GM12878 (cell line): ENCODE data around the gene ZNF444. TPM values are rescaled to one million over a fixed set of nuclear protein-coding genes. Genes with fewer than 3 reads are reported as not detected.

Experiments
- ATAC-seq: fragments of 200-7000 bp; cut with Tn5 transposase; 3 replicates; pipeline ENCODE4 v1.9.1; 2020; ENCODE audit warnings: mild to moderate bottlenecking, moderate library complexity
- BruUV-seq: library from RNA; stranded (reverse); fragments of 400-500 nt; replicated peaks from 2 replicates; lab custom pipeline; 2021; lab: Mats Ljungman, UMichigan
- CTCF ChIA-PET: fragments of 300-600 bp; sonication (Branson Sonifier 250); formaldehyde crosslinking; extraction: SDS; loops from one replicate; lab custom pipeline; 2021; ENCODE audit warnings: inconsistent platforms; lab: Yijun Ruan, JAX
- POLR2A ChIA-PET: fragments of 350-600 bp; formaldehyde crosslinking; extraction: SDS; loops from one replicate; lab custom pipeline; 2021; ENCODE audit warnings: inconsistent platforms; lab: Charles Lee
- RAD21 ChIA-PET: fragments of 300-600 bp; sonication (Branson Sonifier 250); formaldehyde crosslinking; loops from one replicate; lab custom pipeline; 2023; ENCODE audit warnings: antibody characterized with exemption; ENCODE audit not compliant: unreplicated experiment; lab: Charles Lee
- SMC1A ChIA-PET: fragments of 300-600 bp; sonication (Branson Sonifier 250); formaldehyde crosslinking; loops from one replicate; lab custom pipeline; 2023; ENCODE audit not compliant: unreplicated experiment, uncharacterized antibody; lab: Charles Lee
- DNase-seq: peaks from one replicate; pipeline ENCODE4 v3.0.0-alpha.2; 2011; ENCODE audit warnings: low read depth, low spot score
- FAIRE-seq: peaks from 3 replicates; lab custom pipeline; 2011; peaks lifted over from hg19 to GRCh38; lab: Jason Lieb, UNC
- H2AFZ ChIP-seq: 2 replicates; pipeline ENCODE4 v1.6.0; 2011; ENCODE audit warnings: low read depth, low read length, control low read depth; ENCODE audit not compliant: control insufficient read depth
- H3K27ac ChIP-seq: 2 replicates; pipeline ENCODE4 v1.5.1; 2011; ENCODE audit warnings: control low read depth; ENCODE audit not compliant: control insufficient read depth, insufficient read depth
- H3K27me3 ChIP-seq, 2 experiments: replicated peaks in 1 of 2; 2 replicates each; pipeline versions ENCODE4 v1.6.0 to v1.6.1; 2011; ENCODE audit warnings: low read length in 1 of 2; ENCODE audit not compliant: control insufficient read depth in 2 of 2, insufficient read depth in 2 of 2
- H3K36me3 ChIP-seq, 2 experiments: 2 replicates each; pipeline ENCODE4 v1.5.1; 2011; ENCODE audit warnings: low read length in 1 of 2; ENCODE audit not compliant: control insufficient read depth in 2 of 2, insufficient read depth in 2 of 2
- H3K4me1 ChIP-seq: 2 replicates; pipeline ENCODE4 v1.6.1; 2011; ENCODE audit warnings: mild to moderate bottlenecking, low read length, moderate library complexity, mixed read lengths; ENCODE audit not compliant: control insufficient read depth, insufficient read depth
- H3K4me2 ChIP-seq: 2 replicates; pipeline ENCODE4 v1.6.0; 2011; ENCODE audit warnings: control low read depth; ENCODE audit not compliant: control insufficient read depth, insufficient read depth
- H3K4me3 ChIP-seq: fragments of 200-600 bp; sonication (generic); 2 replicates; pipeline ENCODE4 v1.5.1; 2016
- H3K79me2 ChIP-seq: 2 replicates; pipeline ENCODE4 v1.6.0; 2011; ENCODE audit warnings: low read length; ENCODE audit not compliant: control insufficient read depth, insufficient read depth
- H3K9ac ChIP-seq: 2 replicates; pipeline ENCODE4 v1.8.0; 2011; ENCODE audit warnings: low read length, control low read depth, mixed read lengths; ENCODE audit not compliant: control insufficient read depth, insufficient read depth
- H3K9me3 ChIP-seq: replicated peaks from 3 replicates; pipeline ENCODE4 v1.5.1; 2011; ENCODE audit warnings: mild to moderate bottlenecking, low read length; ENCODE audit not compliant: control insufficient read depth, insufficient read depth
- H4K20me1 ChIP-seq: 2 replicates; pipeline ENCODE4 v1.6.0; 2011; ENCODE audit not compliant: control insufficient read depth, insufficient read depth
- ASH2L ChIP-seq: fragments of 300-600, 200-600 bp; sonication (generic); IDR thresholded peaks from 2 replicates; pipeline ENCODE4 v1.6.1; 2017; ENCODE audit warnings: low read depth, mild to moderate bottlenecking, borderline replicate concordance
- BHLHE40 ChIP-seq, 2 experiments: fragments of 450-650 bp in 1 of 2; IDR thresholded peaks; 2 replicates each; pipeline ENCODE4 v1.6.1; 2011 to 2017; ENCODE audit warnings: low read depth in 2 of 2, borderline replicate concordance in 1 of 2, improper control_type of control experiment in 1 of 2, low read length in 1 of 2, mild to moderate bottlenecking in 1 of 2
- CHD1 ChIP-seq: IDR thresholded peaks from 2 replicates; pipeline ENCODE4 v1.6.1; 2012; ENCODE audit warnings: low read depth, low read length, improper control_type of control experiment
- EGR1 ChIP-seq, 2 experiments: IDR thresholded peaks; 1 replicate in 1 of 2; 2 replicates in 1 of 2; pipeline ENCODE4 v1.6.1; 2011 to 2012; ENCODE audit warnings: low read depth in 2 of 2, low read length in 2 of 2, borderline replicate concordance in 1 of 2, mild to moderate bottlenecking in 1 of 2, moderate library complexity in 1 of 2
- ETV6 ChIP-seq, 2 experiments: fragments of 450-650 bp in 1 of 2; IDR thresholded peaks in 1 of 2; conservative IDR thresholded peaks in 1 of 2; 2 replicates each; pipeline ENCODE4 v1.6.1; 2014; ENCODE audit warnings: antibody characterized with exemption in 1 of 2, borderline replicate concordance in 1 of 2, low read depth in 1 of 2, mild to moderate bottlenecking in 1 of 2, moderate library complexity in 1 of 2
- MEF2B ChIP-seq: fragments of 450-650 bp; IDR thresholded peaks from 2 replicates; pipeline ENCODE4 v1.6.1; 2018; ENCODE audit warnings: mild to moderate bottlenecking, moderate library complexity; ENCODE audit not compliant: partially characterized antibody, poor library complexity, severe bottlenecking
- NBN ChIP-seq: fragments of 450-650 bp; IDR thresholded peaks from 2 replicates; pipeline ENCODE4 v1.6.1; 2016
- NKRF ChIP-seq: fragments of 450-650 bp; conservative IDR thresholded peaks from 2 replicates; pipeline ENCODE4 v1.6.1; 2017; ENCODE audit warnings: mild to moderate bottlenecking, moderate library complexity
- POLR2AphosphoS5 ChIP-seq: IDR thresholded peaks from 2 replicates; pipeline ENCODE4 v1.6.1; 2011; ENCODE audit warnings: mild to moderate bottlenecking, low read length, inconsistent platforms
- RUNX3 ChIP-seq: IDR thresholded peaks from 2 replicates; pipeline ENCODE4 v1.6.1; 2012; ENCODE audit warnings: low read length, inconsistent platforms
- SMARCA5 ChIP-seq: fragments of 450-650 bp; IDR thresholded peaks from 2 replicates; pipeline ENCODE4 v1.6.1; 2017; ENCODE audit warnings: mild to moderate bottlenecking
- SREBF1 ChIP-seq: IDR thresholded peaks from 2 replicates; pipeline ENCODE4 v1.6.1; 2012; ENCODE audit warnings: mild to moderate bottlenecking, low read length
- SREBF2 ChIP-seq: IDR thresholded peaks from 2 replicates; pipeline ENCODE4 v1.6.1; 2012; ENCODE audit warnings: mild to moderate bottlenecking, low read length
- TAF1 ChIP-seq: IDR thresholded peaks from 2 replicates; pipeline ENCODE4 v1.6.1; 2011; ENCODE audit warnings: mild to moderate bottlenecking, low read depth, low read length, borderline replicate concordance
- TBL1XR1 ChIP-seq: IDR thresholded peaks from 2 replicates; pipeline ENCODE4 v1.6.1; 2012; ENCODE audit warnings: low read depth, low read length, improper control_type of control experiment
- WGBS: methylation state at CpG from one replicate; pipeline ENCODE4 v1.1.6; 2016; ENCODE audit warnings: low lambda C conversion rate; ENCODE audit not compliant: insufficient replicate concordance, insufficient coverage; ENCODE audit errors: missing lambda C conversion rate; 5-methylcytosine and 5-hydroxymethylcytosine counted together
- in situ Hi-C: fragments of 300-500 bp; cut with MboI; formaldehyde crosslinking; loops from 9 replicates; pipeline ENCODE4 v1.14.3; 2018; ENCODE audit warnings: mixed read lengths
- intact Hi-C: fragments of 100-400 bp; cut with micrococcal nuclease; formaldehyde crosslinking; loops from one replicate; pipeline ENCODE4 v1.14.2; 2022; ENCODE audit not compliant: unreplicated experiment
- polyA plus RNA-seq, 11 experiments: library from polyadenylated mRNA; depleted of rRNA in 4 of 11; unstranded in 6 of 11; stranded (reverse) in 5 of 11; fragments of >200 nt; fragmentation: Nextera tagmentation in 4 of 11; fragmentation: Illumina TruSeq in 1 of 11; extraction: Ambion mirVana in 4 of 11; extraction: Trizol in 1 of 11; gene quantifications; 1 replicate in 1 of 11; 2 replicates in 10 of 11; pipeline versions ENCODE4 v1.2.1 to v1.2.3, GENCODE V29; 2011 to 2016; ENCODE audit warnings: inconsistent platforms in 2 of 11, missing spikeins in 2 of 11, low read depth in 1 of 11
- total RNA-seq, 4 experiments: library from RNA; depleted of rRNA in 3 of 4; stranded (reverse); fragments of >200 nt in 3 of 4; fragmentation: Illumina TruSeq in 1 of 4; extraction: Trizol in 1 of 4; gene quantifications; 2 replicates each; pipeline versions ENCODE4 v1.2.1 to v1.2.3, GENCODE V29; 2013 to 2021
- TF ChIP-seq, protein P1 (sequence below): fragments of 150-350 bp; IDR thresholded peaks from 2 replicates; pipeline ENCODE4 v1.6.1; 2014; ENCODE audit warnings: mild to moderate bottlenecking, low read depth, low read length
- TF ChIP-seq, protein P2 (sequence below): fragments of 450-650 bp; IDR thresholded peaks from 2 replicates; pipeline ENCODE4 v1.6.1; 2018; ENCODE audit warnings: mild to moderate bottlenecking, low read depth, moderate library complexity; ENCODE audit not compliant: partially characterized antibody

ZNF444 gene
- total and polyA plus RNA-seq, 10 of the 15 experiments (the other 5 are each of a cell fraction or from before 2014, with no cell fraction given), result 0.45 to 28.2 (median 11.6) TPM

- Histone ChIP-seq H3K4me3 (no peak overlapping the region), H3K27me3 (no peaks in the 10 kb centered on the region), H4K20me1 (no peaks in the 10 kb centered on the region), H3K27ac (no peak overlapping the region), H3K4me2 (no peak overlapping the region), H3K36me3 (no peaks in the 10 kb centered on the region), H3K79me2 (no peaks in the 10 kb centered on the region), H3K9me3 (no peaks in the 10 kb centered on the region), H2AFZ (no peak overlapping the region), H3K4me1 (peaks cover 9% of the 10 kb centered on the region), H3K9ac (no peak overlapping the region)
- intact Hi-C loops (no loop called here), in situ Hi-C loops (loop anchor here (25.0 kb wide), 1 partner anchor 1682 kb away; the partner anchor contains the start of gene ZNF552)
- SMC1A ChIA-PET, result no interaction called here
- no TSS peak for BruUV-seq
- CTCF ChIA-PET, result no interaction called here
- POLR2A ChIA-PET, result no interaction called here
- no peak for ATAC-seq
- FAIRE-seq, result no peak
- RAD21 ChIA-PET, result no interaction called here
- no peak for DNase-seq
- 70% methylated on average over 7 of the region's 7 CpGs for WGBS
- TF ChIP-seq EGR1 (IDR thresholded peaks at IDR 0.05; ENCODE audit: borderline replicate concordance in 1 of 2, low read depth in 2 of 2, low read length in 2 of 2), result no peak
- no peak for TF ChIP-seq MEF2B
- TF ChIP-seq, protein P1, sequence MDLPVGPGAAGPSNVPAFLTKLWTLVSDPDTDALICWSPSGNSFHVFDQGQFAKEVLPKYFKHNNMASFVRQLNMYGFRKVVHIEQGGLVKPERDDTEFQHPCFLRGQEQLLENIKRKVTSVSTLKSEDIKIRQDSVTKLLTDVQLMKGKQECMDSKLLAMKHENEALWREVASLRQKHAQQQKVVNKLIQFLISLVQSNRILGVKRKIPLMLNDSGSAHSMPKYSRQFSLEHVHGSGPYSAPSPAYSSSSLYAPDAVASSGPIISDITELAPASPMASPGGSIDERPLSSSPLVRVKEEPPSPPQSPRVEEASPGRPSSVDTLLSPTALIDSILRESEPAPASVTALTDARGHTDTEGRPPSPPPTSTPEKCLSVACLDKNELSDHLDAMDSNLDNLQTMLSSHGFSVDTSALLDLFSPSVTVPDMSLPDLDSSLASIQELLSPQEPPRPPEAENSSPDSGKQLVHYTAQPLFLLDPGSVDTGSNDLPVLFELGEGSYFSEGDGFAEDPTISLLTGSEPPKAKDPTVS, result no peak
- TF ChIP-seq NBN, result no peak
- no peak for TF ChIP-seq RUNX3
- TF ChIP-seq ETV6 (conservative IDR thresholded peaks at IDR 0.05 in 1 of 2, IDR thresholded peaks at IDR 0.05 in 1 of 2; ENCODE audit: borderline replicate concordance in 1 of 2, low read depth in 1 of 2), result no peak
- no peak for TF ChIP-seq BHLHE40 (IDR thresholded peaks at IDR 0.05; ENCODE audit: borderline replicate concordance in 1 of 2, low read depth in 2 of 2, low read length in 1 of 2)
- TF ChIP-seq CHD1, result no peak
- TF ChIP-seq SMARCA5, result no peak
- TF ChIP-seq POLR2AphosphoS5, result no peak
- TF ChIP-seq, protein P2, sequence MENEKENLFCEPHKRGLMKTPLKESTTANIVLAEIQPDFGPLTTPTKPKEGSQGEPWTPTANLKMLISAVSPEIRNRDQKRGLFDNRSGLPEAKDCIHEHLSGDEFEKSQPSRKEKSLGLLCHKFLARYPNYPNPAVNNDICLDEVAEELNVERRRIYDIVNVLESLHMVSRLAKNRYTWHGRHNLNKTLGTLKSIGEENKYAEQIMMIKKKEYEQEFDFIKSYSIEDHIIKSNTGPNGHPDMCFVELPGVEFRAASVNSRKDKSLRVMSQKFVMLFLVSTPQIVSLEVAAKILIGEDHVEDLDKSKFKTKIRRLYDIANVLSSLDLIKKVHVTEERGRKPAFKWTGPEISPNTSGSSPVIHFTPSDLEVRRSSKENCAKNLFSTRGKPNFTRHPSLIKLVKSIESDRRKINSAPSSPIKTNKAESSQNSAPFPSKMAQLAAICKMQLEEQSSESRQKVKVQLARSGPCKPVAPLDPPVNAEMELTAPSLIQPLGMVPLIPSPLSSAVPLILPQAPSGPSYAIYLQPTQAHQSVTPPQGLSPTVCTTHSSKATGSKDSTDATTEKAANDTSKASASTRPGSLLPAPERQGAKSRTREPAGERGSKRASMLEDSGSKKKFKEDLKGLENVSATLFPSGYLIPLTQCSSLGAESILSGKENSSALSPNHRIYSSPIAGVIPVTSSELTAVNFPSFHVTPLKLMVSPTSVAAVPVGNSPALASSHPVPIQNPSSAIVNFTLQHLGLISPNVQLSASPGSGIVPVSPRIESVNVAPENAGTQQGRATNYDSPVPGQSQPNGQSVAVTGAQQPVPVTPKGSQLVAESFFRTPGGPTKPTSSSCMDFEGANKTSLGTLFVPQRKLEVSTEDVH, result no peak
- no peak for TF ChIP-seq SREBF1
- TF ChIP-seq SREBF2, result no peak
- TF ChIP-seq TBL1XR1, result no peak
- TF ChIP-seq TAF1, result no peak
- no peak for TF ChIP-seq ASH2L
- no peak for TF ChIP-seq NKRF
Observed at GRCh38 chr19:56130006-56130405, 11.1 kb upstream of the ZNF444 start.
